ENCODE results near the gene MYO1D. TPM values are rescaled to one million over a fixed set of nuclear protein-coding genes. Genes with fewer than 3 reads are reported as not detected.
A peak's percentile ranks its signal among the peaks of the same experiment; 100 is the strongest.

The MYO1D gene
- total RNA-seq, 1 donor: 160 TPM

GRCh38 chr17:32492648-32493289 is 384.2 kb downstream of the MYO1D start:
- Histone ChIP-seq H2AFZ (ENCODE audit: low read length) (no peak overlapping the region), H3K9me3 (ENCODE audit: low read depth, low read length) (no peaks in the 10 kb centered on the region), H3K4me1 (ENCODE audit: insufficient read depth, low read length) (peaks cover 31% of the 10 kb centered on the region), H3K4me2 (ENCODE audit: insufficient read depth, low read length) (no peak overlapping the region), H3K79me2 (ENCODE audit: insufficient read depth, low read length) (no peaks in the 10 kb centered on the region), H3K36me3 (ENCODE audit: insufficient read depth, low read length) (peaks cover 2% of the 10 kb centered on the region), H3K4me3 (ENCODE audit: insufficient read depth, low read length) (no peak overlapping the region), H4K20me1 (ENCODE audit: insufficient read depth, low read length) (peaks cover 4% of the 10 kb centered on the region), H3K27ac (ENCODE audit: low read depth, low read length) (no peak overlapping the region), H3K27me3 (ENCODE audit: insufficient read depth, low read length) (no peaks in the 10 kb centered on the region)
- peak; percentile 81 for DNase-seq (ENCODE audit: insufficient read length, low spot score, missing footprints)
- TF ChIP-seq, protein P1, sequence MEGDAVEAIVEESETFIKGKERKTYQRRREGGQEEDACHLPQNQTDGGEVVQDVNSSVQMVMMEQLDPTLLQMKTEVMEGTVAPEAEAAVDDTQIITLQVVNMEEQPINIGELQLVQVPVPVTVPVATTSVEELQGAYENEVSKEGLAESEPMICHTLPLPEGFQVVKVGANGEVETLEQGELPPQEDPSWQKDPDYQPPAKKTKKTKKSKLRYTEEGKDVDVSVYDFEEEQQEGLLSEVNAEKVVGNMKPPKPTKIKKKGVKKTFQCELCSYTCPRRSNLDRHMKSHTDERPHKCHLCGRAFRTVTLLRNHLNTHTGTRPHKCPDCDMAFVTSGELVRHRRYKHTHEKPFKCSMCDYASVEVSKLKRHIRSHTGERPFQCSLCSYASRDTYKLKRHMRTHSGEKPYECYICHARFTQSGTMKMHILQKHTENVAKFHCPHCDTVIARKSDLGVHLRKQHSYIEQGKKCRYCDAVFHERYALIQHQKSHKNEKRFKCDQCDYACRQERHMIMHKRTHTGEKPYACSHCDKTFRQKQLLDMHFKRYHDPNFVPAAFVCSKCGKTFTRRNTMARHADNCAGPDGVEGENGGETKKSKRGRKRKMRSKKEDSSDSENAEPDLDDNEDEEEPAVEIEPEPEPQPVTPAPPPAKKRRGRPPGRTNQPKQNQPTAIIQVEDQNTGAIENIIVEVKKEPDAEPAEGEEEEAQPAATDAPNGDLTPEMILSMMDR (IDR thresholded peaks at IDR 0.05; ENCODE audit: extremely low read depth, low read depth, low read length): no peak

- no peaks in the 10 kb centered on the region for H3K9me3 ChIP-seq (ENCODE audit: low read depth, low read length)
- DNase-seq (ENCODE audit: insufficient read length, low spot score, missing footprints): no peak
- no peak overlapping the region for H2AFZ ChIP-seq (ENCODE audit: low read length)
- H3K27ac ChIP-seq (ENCODE audit: low read depth, low read length): no peak overlapping the region
- peaks cover 2% of the 10 kb centered on the region for H3K36me3 ChIP-seq (ENCODE audit: insufficient read depth, low read length)
- peaks cover 28% of the 10 kb centered on the region for H3K4me1 ChIP-seq (ENCODE audit: insufficient read depth, low read length)
- TF ChIP-seq, protein P1 (IDR thresholded peaks at IDR 0.05; ENCODE audit: extremely low read depth, low read depth, low read length): no peak
- peaks cover 4% of the 10 kb centered on the region for H4K20me1 ChIP-seq (ENCODE audit: insufficient read depth, low read length)
- no peak overlapping the region for H3K4me2 ChIP-seq (ENCODE audit: insufficient read depth, low read length)
- H3K4me3 ChIP-seq (ENCODE audit: insufficient read depth, low read length): no peak overlapping the region
- H3K79me2 ChIP-seq (ENCODE audit: insufficient read depth, low read length): no peaks in the 10 kb centered on the region
- H3K27me3 ChIP-seq (ENCODE audit: insufficient read depth, low read length): no peaks in the 10 kb centered on the region
These were observed 384.7 kb downstream of the MYO1D start for GRCh38 chr17:32492264-32492589.

DNA sequence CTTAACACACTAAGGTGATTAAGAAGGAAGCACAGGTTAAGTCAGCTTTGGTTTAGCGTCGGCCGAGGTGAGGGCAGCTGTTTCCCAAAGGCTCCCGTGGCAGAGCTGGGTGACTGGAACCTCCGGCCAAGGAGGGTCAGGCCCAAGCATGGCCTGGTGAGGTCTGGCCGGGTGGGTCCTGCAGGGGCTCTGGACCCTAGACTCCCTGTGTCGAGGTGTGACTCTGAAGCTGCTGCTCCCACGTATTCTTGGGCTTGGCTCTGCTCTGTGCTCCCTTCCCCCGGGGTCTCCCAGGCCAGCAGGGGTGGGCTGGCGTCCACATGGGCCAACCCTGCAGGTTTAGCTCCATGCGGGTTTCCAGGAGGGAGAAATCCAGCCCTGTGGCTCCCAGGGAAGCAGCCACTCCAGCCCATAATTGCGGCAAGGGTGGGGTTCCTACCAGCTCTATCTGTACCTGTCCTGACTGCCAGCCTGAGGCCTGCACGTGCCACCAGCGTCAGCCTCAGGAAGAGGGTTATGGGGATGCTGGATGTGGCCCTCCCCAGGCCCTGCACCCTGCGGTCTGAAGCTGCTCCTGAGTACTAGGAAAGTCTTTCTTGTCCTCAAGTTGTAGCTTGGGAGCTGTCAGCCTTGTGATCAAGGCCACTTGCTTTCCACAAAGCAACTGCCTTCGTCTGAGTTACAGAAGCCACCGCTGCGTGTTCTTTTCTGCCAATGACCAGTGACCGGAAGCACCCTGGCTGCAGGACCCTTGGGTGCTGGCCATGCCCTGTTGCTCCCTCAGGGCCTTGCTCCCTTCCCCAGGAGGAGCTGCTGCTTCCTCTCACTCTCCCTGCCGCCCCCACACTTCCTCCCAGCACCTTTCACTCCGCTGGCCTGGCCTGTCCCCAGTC is 385.3 kb downstream of the MYO1D start:
- H3K4me2 ChIP-seq (ENCODE audit: insufficient read depth, low read length): no peak overlapping the region
- no peaks in the 10 kb centered on the region for H3K27me3 ChIP-seq (ENCODE audit: insufficient read depth, low read length)
- TF ChIP-seq, protein P1 (IDR thresholded peaks at IDR 0.05; ENCODE audit: extremely low read depth, low read depth, low read length): no peak
- H3K36me3 ChIP-seq (ENCODE audit: insufficient read depth, low read length): peaks cover 2% of the 10 kb centered on the region
- H4K20me1 ChIP-seq (ENCODE audit: insufficient read depth, low read length): peaks cover 4% of the 10 kb centered on the region
- H3K9me3 ChIP-seq (ENCODE audit: low read depth, low read length): no peaks in the 10 kb centered on the region
- no peak overlapping the region for H3K27ac ChIP-seq (ENCODE audit: low read depth, low read length)
- no peak overlapping the region for H3K4me3 ChIP-seq (ENCODE audit: insufficient read depth, low read length)
- peaks cover 22% of the 10 kb centered on the region for H3K4me1 ChIP-seq (ENCODE audit: insufficient read depth, low read length)
- DNase-seq (ENCODE audit: insufficient read length, low spot score, missing footprints): peak; percentile 83
- H3K79me2 ChIP-seq (ENCODE audit: insufficient read depth, low read length): no peaks in the 10 kb centered on the region
- no peak overlapping the region for H2AFZ ChIP-seq (ENCODE audit: low read length)

GRCh38 chr17:32490101-32490482 is 386.8 kb downstream of the MYO1D start:
- DNase-seq (ENCODE audit: insufficient read length, low spot score, missing footprints): no peak
- TF ChIP-seq, protein P1 (IDR thresholded peaks at IDR 0.05; ENCODE audit: extremely low read depth, low read depth, low read length): no peak
- Histone ChIP-seq H3K9me3 (ENCODE audit: low read depth, low read length) (no peaks in the 10 kb centered on the region), H3K27ac (ENCODE audit: low read depth, low read length) (no peak overlapping the region), H3K4me3 (ENCODE audit: insufficient read depth, low read length) (no peak overlapping the region), H3K79me2 (ENCODE audit: insufficient read depth, low read length) (no peaks in the 10 kb centered on the region), H3K27me3 (ENCODE audit: insufficient read depth, low read length) (no peaks in the 10 kb centered on the region), H2AFZ (ENCODE audit: low read length) (no peak overlapping the region), H3K36me3 (ENCODE audit: insufficient read depth, low read length) (peaks cover 2% of the 10 kb centered on the region), H3K4me1 (ENCODE audit: insufficient read depth, low read length) (peaks cover 18% of the 10 kb centered on the region), H4K20me1 (ENCODE audit: insufficient read depth, low read length) (peaks cover 4% of the 10 kb centered on the region), H3K4me2 (ENCODE audit: insufficient read depth, low read length) (no peak overlapping the region)

Data from osteoblast (primary cell).